Chondrocyte (in vitro differentiated cells): ENCODE data around the gene NEK5. TPM values are rescaled to one million over a fixed set of nuclear protein-coding genes. Genes with fewer than 3 reads are reported as not detected.

Experiments
- DNase-seq: peaks from one replicate; pipeline ENCODE4 v3.0.0; 2021; ENCODE audit warnings: mixed read lengths, low spot score
- H3K27ac Mint-ChIP-seq: one replicate; pipeline ENCODE4 v1.8.0; 2021; ENCODE audit warnings: mild to moderate bottlenecking, moderate library complexity, mixed read lengths; ENCODE audit not compliant: unreplicated experiment
- H3K27me3 Mint-ChIP-seq: 2 replicates; pipeline ENCODE4 v1.8.0; 2021; ENCODE audit warnings: low read depth, mixed read lengths
- H3K36me3 Mint-ChIP-seq: 2 replicates; pipeline ENCODE4 v1.8.0; 2021; ENCODE audit warnings: low read depth, mixed read lengths
- H3K4me1 Mint-ChIP-seq: 2 replicates; pipeline ENCODE4 v1.8.0; 2021; ENCODE audit warnings: low read depth, mild to moderate bottlenecking, mixed read lengths
- H3K4me3 Mint-ChIP-seq: one replicate; pipeline ENCODE4 v1.8.0; 2021; ENCODE audit warnings: mild to moderate bottlenecking, moderate library complexity, mixed read lengths; ENCODE audit not compliant: unreplicated experiment
- H3K9me3 Mint-ChIP-seq: 2 replicates; pipeline ENCODE4 v1.8.0; 2021; ENCODE audit warnings: low read depth, mixed read lengths
- CTCF ChIP-seq: fragments of 200-600 bp; sonication (generic); IDR thresholded peaks from 2 replicates; pipeline ENCODE4 v1.5.0; 2021; ENCODE audit warnings: antibody characterized with exemption, mild to moderate bottlenecking, moderate library complexity
- total RNA-seq: library from RNA; stranded (reverse); gene quantifications from 3 replicates; pipeline ENCODE4 v1.2.1, GENCODE V29; 2021

The NEK5 gene
- total RNA-seq, 1 donor from 2014 or later: 0.40 TPM

GRCh38 chr13:52155177-52155576 lies 26.3 kb upstream of the NEK5 start:
- Mint-ChIP-seq H3K4me3 (no peak overlapping the region), H3K9me3 (no peaks in the 10 kb centered on the region), H3K27ac (no peak overlapping the region), H3K27me3 (no peaks in the 10 kb centered on the region), H3K4me1 (peaks cover 26% of the 10 kb centered on the region), H3K36me3 (peaks cover 11% of the 10 kb centered on the region)
- no peak for DNase-seq
- TF ChIP-seq CTCF: no peak

- Mint-ChIP-seq H3K36me3 (peaks cover 31% of the 10 kb centered on the region), H3K9me3 (peaks cover 2% of the 10 kb centered on the region), H3K27ac (no peak overlapping the region), H3K27me3 (no peaks in the 10 kb centered on the region), H3K4me3 (no peak overlapping the region), H3K4me1 (no peaks in the 10 kb centered on the region)
- no peak for DNase-seq
- no peak for TF ChIP-seq CTCF
These were observed 18.4 kb upstream of the NEK5 start for GRCh38 chr13:52147225-52147624.

GRCh38 chr13:52141299-52141698 lies 12.4 kb upstream of the NEK5 start:
- Mint-ChIP-seq H3K9me3 (no peaks in the 10 kb centered on the region), H3K36me3 (peaks cover 16% of the 10 kb centered on the region), H3K27me3 (no peaks in the 10 kb centered on the region), H3K27ac (no peak overlapping the region), H3K4me1 (no peaks in the 10 kb centered on the region), H3K4me3 (no peak overlapping the region)
- TF ChIP-seq CTCF: no peak
- DNase-seq: no peak

- H3K27me3 Mint-ChIP-seq: no peaks in the 10 kb centered on the region
- DNase-seq: no peak
- TF ChIP-seq CTCF: no peak
- H3K4me1 Mint-ChIP-seq: no peaks in the 10 kb centered on the region
- H3K9me3 Mint-ChIP-seq: no peaks in the 10 kb centered on the region
- H3K4me3 Mint-ChIP-seq: no peak overlapping the region
- H3K27ac Mint-ChIP-seq: no peak overlapping the region
- peaks cover 25% of the 10 kb centered on the region for H3K36me3 Mint-ChIP-seq
These were observed 8.6 kb upstream of the NEK5 start for GRCh38 chr13:52137489-52137888.

- Mint-ChIP-seq H3K27me3 (no peaks in the 10 kb centered on the region), H3K36me3 (peaks cover 31% of the 10 kb centered on the region), H3K27ac (no peak overlapping the region), H3K4me3 (no peak overlapping the region), H3K9me3 (peaks cover under 1% of the 10 kb centered on the region), H3K4me1 (no peaks in the 10 kb centered on the region)
- no peak for DNase-seq
- TF ChIP-seq CTCF: no peak
These were observed 7.9 kb upstream of the NEK5 start for GRCh38 chr13:52136763-52137162.
